ENCODE results near the gene PNMA6F.
"Not testable (repeated sequence)": the region's sequence is repeated elsewhere in the genome, so short reads cannot be mapped to it uniquely, and the experiment has no call there.

Gene PNMA6F

GRCh38 chrX:153334654-153335295, 13.2 kb upstream of the PNMA6F start:
- no peak for DNase-seq

GRCh38 chrX:153333821-153334653, 12.5 kb upstream of the PNMA6F start, which contains the start of gene ZNF275:
ZNF275 (plus strand) TSS chrX:153334153; CDS start chrX:153336680, 2,527 bp downstream.
- peak; percentile 91 for DNase-seq

- DNase-seq, result no peak
Observed at GRCh38 chrX:153333266-153333665, 11.7 kb upstream of the PNMA6F start.

GRCh38 chrX:153327561-153327960, 6.0 kb upstream of the PNMA6F start:
- no peak for DNase-seq

GRCh38 chrX:153320555-153321184, 897 bp downstream of the PNMA6F start:
- DNase-seq, result no peak

- DNase-seq, result not testable (repeated sequence)
Observed at GRCh38 chrX:153320047-153320443, 1.5 kb downstream of the PNMA6F start.

GRCh38 chrX:153319295-153320046, 2.1 kb downstream of the PNMA6F start:
- no peak for DNase-seq

DNA sequence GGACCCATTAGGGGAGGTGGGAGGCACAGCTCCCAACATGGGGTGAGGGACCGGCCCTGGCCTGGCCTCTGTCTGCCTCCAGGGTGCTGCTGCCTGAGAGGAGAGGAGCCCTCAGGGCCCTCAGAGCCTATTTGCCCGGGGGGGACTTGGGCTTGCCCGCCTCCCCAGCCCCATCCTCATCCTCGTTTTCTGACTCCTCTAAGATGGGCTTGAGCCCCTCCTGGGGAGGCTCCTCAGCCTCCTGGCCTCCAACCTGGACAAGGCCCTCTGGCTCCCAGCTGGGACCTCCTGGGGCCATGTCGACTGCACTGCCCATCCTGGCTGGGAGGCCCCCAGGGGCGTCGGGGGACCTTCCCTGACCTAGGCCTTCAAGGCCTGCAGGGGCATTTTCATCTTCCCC, 2.8 kb downstream of the PNMA6F start:
- DNase-seq, result no peak

- DNase-seq, result no peak
Observed at GRCh38 chrX:153317996-153318722, 3.4 kb downstream of the PNMA6F start.

DNA sequence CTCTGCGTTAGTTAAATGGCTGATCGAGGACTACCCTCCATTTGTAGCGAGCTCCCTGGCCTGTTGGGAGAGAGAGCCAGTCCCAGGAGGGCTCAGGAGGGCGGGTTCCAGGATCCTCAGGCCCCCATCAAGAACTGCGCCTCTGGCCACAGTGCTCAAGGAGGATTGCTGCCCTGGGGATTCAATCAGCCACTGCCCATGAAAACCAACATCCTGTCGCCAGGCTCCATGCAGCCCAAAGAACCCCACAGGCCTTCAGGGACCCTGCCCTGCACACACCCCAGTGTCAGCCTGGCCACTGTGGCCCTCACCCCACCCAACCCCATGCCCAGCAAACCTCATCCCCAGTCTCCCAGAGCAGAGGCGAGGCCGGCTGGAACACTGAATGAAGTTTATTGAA, 4.3 kb downstream of the PNMA6F start:
- DNase-seq, result no peak

DNA sequence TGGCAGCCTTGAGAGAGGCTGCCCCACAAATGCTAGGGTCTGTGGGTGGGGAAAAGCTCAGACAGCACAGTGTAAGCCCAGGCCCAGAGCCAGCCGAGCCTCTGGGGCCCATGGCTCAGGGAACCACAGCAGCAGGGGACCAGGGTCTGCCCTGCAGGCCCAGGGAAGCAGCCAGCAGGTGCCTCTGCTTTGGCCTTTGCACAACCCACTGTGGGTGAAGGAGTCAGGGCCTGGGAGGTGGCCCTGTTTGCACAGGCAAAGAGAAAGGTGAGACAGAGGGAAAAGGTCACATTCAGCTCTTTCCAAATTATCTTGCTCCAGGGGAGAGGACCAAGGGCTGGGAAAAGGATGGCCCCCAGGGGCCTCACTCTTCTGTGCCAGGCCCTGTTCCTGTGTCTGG, 8.7 kb downstream of the PNMA6F start:
- no peak for DNase-seq

DNA sequence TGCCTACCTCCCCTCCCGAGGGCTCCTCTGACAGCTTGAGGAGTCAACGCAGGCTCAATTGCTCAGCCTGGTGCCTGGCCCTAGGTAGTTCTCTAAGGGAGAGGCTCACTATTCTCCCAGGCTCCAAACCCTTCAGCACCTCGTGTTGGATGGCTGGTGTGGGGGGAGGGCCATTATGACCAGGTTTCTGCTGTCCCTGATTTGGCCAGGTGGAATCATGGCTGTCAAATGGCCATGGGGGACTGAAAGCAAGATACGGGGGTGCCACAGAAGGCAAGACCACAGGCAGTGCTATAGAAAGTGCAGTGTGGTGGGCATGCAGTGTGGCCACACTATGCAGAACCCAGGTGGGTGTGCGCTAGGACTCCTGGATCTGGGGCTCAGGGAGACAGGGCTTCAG, 9.5 kb downstream of the PNMA6F start:
- no peak for DNase-seq

GRCh38 chrX:153310901-153311300, 10.7 kb downstream of the PNMA6F start:
- DNase-seq, result no peak

- no peak for DNase-seq
Observed at GRCh38 chrX:153307276-153308178, 14.0 kb downstream of the PNMA6F start.

DNA sequence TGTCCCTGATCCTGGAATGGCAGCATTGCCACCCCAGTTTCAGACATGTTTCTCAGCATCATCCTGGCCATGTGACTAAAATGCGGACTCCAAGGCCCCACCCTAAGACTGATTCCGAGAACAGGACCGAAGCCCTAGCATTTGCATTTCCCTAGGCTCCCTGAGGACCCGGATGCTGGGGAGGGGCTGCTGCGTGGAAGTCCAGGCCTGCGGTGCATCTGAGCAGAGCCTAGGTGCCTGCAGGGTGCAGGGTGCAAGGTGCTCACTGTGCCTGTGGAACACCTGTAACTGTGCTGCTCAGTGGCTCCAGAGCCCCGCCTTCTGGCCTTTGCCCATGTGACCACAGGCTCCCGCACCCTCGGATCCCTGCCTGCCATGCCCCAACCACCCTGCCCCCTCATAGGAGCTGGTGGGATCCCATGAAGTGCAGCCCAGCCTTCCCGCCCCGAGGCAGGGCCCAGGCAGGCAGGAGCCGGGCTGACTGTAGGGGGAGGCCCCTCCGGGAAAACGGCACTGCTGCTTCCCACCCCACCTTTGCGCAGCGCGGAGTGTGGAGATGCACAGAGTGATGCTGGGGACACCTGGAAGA, 14.9 kb downstream of the PNMA6F start:
- DNase-seq, result no peak

DNA sequence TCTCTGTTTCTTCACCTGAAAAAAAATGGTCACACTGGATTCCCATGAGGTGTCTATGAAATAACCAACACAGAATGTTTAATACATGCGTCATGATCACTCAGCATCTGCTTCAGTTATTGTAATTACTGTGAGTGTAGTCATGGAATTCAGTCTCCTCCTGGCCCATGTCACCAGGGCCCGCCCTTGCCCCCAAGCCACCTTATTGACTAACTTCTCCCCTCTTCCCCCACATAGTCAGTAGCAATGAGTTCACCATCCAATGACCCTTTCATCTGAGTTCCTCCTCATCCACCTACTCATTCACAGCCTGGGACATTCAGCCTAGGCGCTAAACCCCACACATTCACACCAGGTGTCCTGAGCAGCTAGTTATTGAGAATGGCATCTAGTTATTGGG, 15.6 kb downstream of the PNMA6F start:
- DNase-seq, result no peak

GRCh38 chrX:153304988-153305736, 16.4 kb downstream of the PNMA6F start:
- no peak for DNase-seq

DNA sequence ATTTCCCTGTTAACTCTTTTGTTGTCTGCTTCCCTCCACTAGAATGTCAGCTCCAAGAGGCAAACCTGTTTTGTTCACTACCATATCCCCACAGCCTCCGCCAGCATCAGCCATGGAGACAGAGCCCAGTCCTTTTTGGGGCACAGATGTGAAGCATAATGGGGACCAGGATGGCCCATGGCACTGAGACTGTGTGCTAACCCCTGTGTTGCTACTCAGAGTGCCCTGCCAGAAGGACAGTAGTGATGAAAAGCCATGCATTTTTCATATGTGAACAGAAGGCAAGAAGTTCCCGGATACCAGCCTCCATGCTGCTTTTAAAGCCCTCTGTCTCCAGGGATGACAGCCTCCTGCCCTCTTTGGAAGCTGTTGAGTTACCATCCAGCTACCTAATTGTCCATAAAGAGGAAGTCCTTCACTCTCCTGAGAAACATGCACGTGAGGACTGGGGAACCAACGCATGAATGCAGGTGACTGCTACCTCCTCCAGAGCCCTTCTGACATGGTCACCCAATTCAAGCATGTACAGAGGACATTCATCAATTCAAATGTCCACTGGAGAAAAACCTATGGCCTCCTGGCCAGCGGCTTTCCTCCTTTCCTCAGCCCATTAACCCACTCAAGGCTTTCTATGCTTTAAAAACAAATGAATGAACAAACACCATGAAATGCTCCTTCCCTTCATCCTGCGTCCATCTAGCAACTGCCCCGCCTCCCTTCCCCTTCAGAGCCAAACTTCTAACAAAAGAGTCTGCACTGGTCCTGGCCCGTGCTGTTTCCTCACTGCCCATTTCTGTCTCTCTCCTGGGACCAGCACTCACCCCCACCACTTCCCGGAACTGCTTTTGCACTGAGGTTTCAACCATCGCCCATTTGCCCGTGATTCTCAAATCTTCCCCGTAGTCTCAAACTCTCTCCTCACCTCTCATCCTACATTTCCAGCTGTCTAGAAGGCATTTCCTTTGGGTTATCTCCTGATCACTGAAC, 18.0 kb downstream of the PNMA6F start:
- no peak for DNase-seq

- DNase-seq, result no peak
Observed at GRCh38 chrX:153302796-153303195, 18.8 kb downstream of the PNMA6F start.
